GM12878 (cell line): Measurements from ENCODE around the gene PPM1D. TPM values are rescaled to one million over a fixed set of nuclear protein-coding genes. Genes with fewer than 3 reads are reported as not detected.
A peak's percentile ranks its signal among the peaks of the same experiment; 100 is the strongest.

Experiments
- ATAC-seq: fragments of 200-7000 bp; cut with Tn5 transposase; 3 replicates; pipeline ENCODE4 v1.9.1; 2020; ENCODE audit warnings: mild to moderate bottlenecking, moderate library complexity
- BruUV-seq: library from RNA; stranded (reverse); fragments of 400-500 nt; replicated peaks from 2 replicates; lab custom pipeline; 2021; lab: Mats Ljungman, UMichigan
- CTCF ChIA-PET: fragments of 300-600 bp; sonication (Branson Sonifier 250); formaldehyde crosslinking; extraction: SDS; loops from one replicate; lab custom pipeline; 2021; ENCODE audit warnings: inconsistent platforms; lab: Yijun Ruan, JAX
- POLR2A ChIA-PET: fragments of 350-600 bp; formaldehyde crosslinking; extraction: SDS; loops from one replicate; lab custom pipeline; 2021; ENCODE audit warnings: inconsistent platforms; lab: Charles Lee
- RAD21 ChIA-PET: fragments of 300-600 bp; sonication (Branson Sonifier 250); formaldehyde crosslinking; loops from one replicate; lab custom pipeline; 2023; ENCODE audit warnings: antibody characterized with exemption; ENCODE audit not compliant: unreplicated experiment; lab: Charles Lee
- SMC1A ChIA-PET: fragments of 300-600 bp; sonication (Branson Sonifier 250); formaldehyde crosslinking; loops from one replicate; lab custom pipeline; 2023; ENCODE audit not compliant: unreplicated experiment, uncharacterized antibody; lab: Charles Lee
- DNase-seq: peaks from one replicate; pipeline ENCODE4 v3.0.0-alpha.2; 2011; ENCODE audit warnings: low read depth, low spot score
- FAIRE-seq: peaks from 3 replicates; lab custom pipeline; 2011; peaks lifted over from hg19 to GRCh38; lab: Jason Lieb, UNC
- H2AFZ ChIP-seq: 2 replicates; pipeline ENCODE4 v1.6.0; 2011; ENCODE audit warnings: low read depth, low read length, control low read depth; ENCODE audit not compliant: control insufficient read depth
- H3K27ac ChIP-seq: 2 replicates; pipeline ENCODE4 v1.5.1; 2011; ENCODE audit warnings: control low read depth; ENCODE audit not compliant: control insufficient read depth, insufficient read depth
- H3K27me3 ChIP-seq, 2 experiments: replicated peaks in 1 of 2; 2 replicates each; pipeline versions ENCODE4 v1.6.0 to v1.6.1; 2011; ENCODE audit warnings: low read length in 1 of 2; ENCODE audit not compliant: control insufficient read depth in 2 of 2, insufficient read depth in 2 of 2
- H3K36me3 ChIP-seq, 2 experiments: 2 replicates each; pipeline ENCODE4 v1.5.1; 2011; ENCODE audit warnings: low read length in 1 of 2; ENCODE audit not compliant: control insufficient read depth in 2 of 2, insufficient read depth in 2 of 2
- H3K4me1 ChIP-seq: 2 replicates; pipeline ENCODE4 v1.6.1; 2011; ENCODE audit warnings: mild to moderate bottlenecking, low read length, moderate library complexity, mixed read lengths; ENCODE audit not compliant: control insufficient read depth, insufficient read depth
- H3K4me2 ChIP-seq: 2 replicates; pipeline ENCODE4 v1.6.0; 2011; ENCODE audit warnings: control low read depth; ENCODE audit not compliant: control insufficient read depth, insufficient read depth
- H3K4me3 ChIP-seq: fragments of 200-600 bp; sonication (generic); 2 replicates; pipeline ENCODE4 v1.5.1; 2016
- H3K79me2 ChIP-seq: 2 replicates; pipeline ENCODE4 v1.6.0; 2011; ENCODE audit warnings: low read length; ENCODE audit not compliant: control insufficient read depth, insufficient read depth
- H3K9ac ChIP-seq: 2 replicates; pipeline ENCODE4 v1.8.0; 2011; ENCODE audit warnings: low read length, control low read depth, mixed read lengths; ENCODE audit not compliant: control insufficient read depth, insufficient read depth
- H3K9me3 ChIP-seq: replicated peaks from 3 replicates; pipeline ENCODE4 v1.5.1; 2011; ENCODE audit warnings: mild to moderate bottlenecking, low read length; ENCODE audit not compliant: control insufficient read depth, insufficient read depth
- H4K20me1 ChIP-seq: 2 replicates; pipeline ENCODE4 v1.6.0; 2011; ENCODE audit not compliant: control insufficient read depth, insufficient read depth
- EED ChIP-seq: sonication (generic); IDR thresholded peaks from 2 replicates; pipeline ENCODE4 v1.6.1; 2016; ENCODE audit warnings: antibody characterized with exemption, low read depth
- ETV6 ChIP-seq, 2 experiments: fragments of 450-650 bp in 1 of 2; IDR thresholded peaks in 1 of 2; conservative IDR thresholded peaks in 1 of 2; 2 replicates each; pipeline ENCODE4 v1.6.1; 2014; ENCODE audit warnings: antibody characterized with exemption in 1 of 2, borderline replicate concordance in 1 of 2, low read depth in 1 of 2, mild to moderate bottlenecking in 1 of 2, moderate library complexity in 1 of 2
- HDGF ChIP-seq: fragments of 450-650 bp; IDR thresholded peaks from 2 replicates; pipeline ENCODE4 v1.6.1; 2016; ENCODE audit warnings: antibody characterized with exemption
- IKZF2 ChIP-seq, 2 experiments: fragments of 450-650 bp; IDR thresholded peaks; 2 replicates each; pipeline ENCODE4 v1.6.1; 2017; ENCODE audit warnings: mild to moderate bottlenecking in 2 of 2, moderate library complexity in 2 of 2
- KDM1A ChIP-seq: fragments of 200-600 bp; sonication (generic); IDR thresholded peaks from 2 replicates; pipeline ENCODE4 v1.6.1; 2016; ENCODE audit warnings: borderline replicate concordance
- MEF2B ChIP-seq: fragments of 450-650 bp; IDR thresholded peaks from 2 replicates; pipeline ENCODE4 v1.6.1; 2018; ENCODE audit warnings: mild to moderate bottlenecking, moderate library complexity; ENCODE audit not compliant: partially characterized antibody, poor library complexity, severe bottlenecking
- RB1 ChIP-seq: fragments of 450-650 bp; formaldehyde crosslinking; IDR thresholded peaks from 2 replicates; pipeline ENCODE4 v1.6.1; 2017; ENCODE audit warnings: mild to moderate bottlenecking, borderline replicate concordance
- WGBS: methylation state at CpG from one replicate; pipeline ENCODE4 v1.1.6; 2016; ENCODE audit warnings: low lambda C conversion rate; ENCODE audit not compliant: insufficient replicate concordance, insufficient coverage; ENCODE audit errors: missing lambda C conversion rate; 5-methylcytosine and 5-hydroxymethylcytosine counted together
- in situ Hi-C: fragments of 300-500 bp; cut with MboI; formaldehyde crosslinking; loops from 9 replicates; pipeline ENCODE4 v1.14.3; 2018; ENCODE audit warnings: mixed read lengths
- intact Hi-C: fragments of 100-400 bp; cut with micrococcal nuclease; formaldehyde crosslinking; loops from one replicate; pipeline ENCODE4 v1.14.2; 2022; ENCODE audit not compliant: unreplicated experiment
- polyA plus RNA-seq, 11 experiments: library from polyadenylated mRNA; depleted of rRNA in 4 of 11; unstranded in 6 of 11; stranded (reverse) in 5 of 11; fragments of >200 nt; fragmentation: Nextera tagmentation in 4 of 11; fragmentation: Illumina TruSeq in 1 of 11; extraction: Ambion mirVana in 4 of 11; extraction: Trizol in 1 of 11; gene quantifications; 1 replicate in 1 of 11; 2 replicates in 10 of 11; pipeline versions ENCODE4 v1.2.1 to v1.2.3, GENCODE V29; 2011 to 2016; ENCODE audit warnings: inconsistent platforms in 2 of 11, missing spikeins in 2 of 11, low read depth in 1 of 11
- total RNA-seq, 4 experiments: library from RNA; depleted of rRNA in 3 of 4; stranded (reverse); fragments of >200 nt in 3 of 4; fragmentation: Illumina TruSeq in 1 of 4; extraction: Trizol in 1 of 4; gene quantifications; 2 replicates each; pipeline versions ENCODE4 v1.2.1 to v1.2.3, GENCODE V29; 2013 to 2021
- TF ChIP-seq, protein P1 (sequence below): fragments of 150-350 bp; IDR thresholded peaks from 2 replicates; pipeline ENCODE4 v1.6.1; 2014; ENCODE audit warnings: mild to moderate bottlenecking, low read depth, low read length

The PPM1D gene
- total and polyA plus RNA-seq, 10 of the 15 experiments (the other 5 are each of a cell fraction or from before 2014, with no cell fraction given) = 1.9 to 20.8 (median 10.7) TPM

DNA sequence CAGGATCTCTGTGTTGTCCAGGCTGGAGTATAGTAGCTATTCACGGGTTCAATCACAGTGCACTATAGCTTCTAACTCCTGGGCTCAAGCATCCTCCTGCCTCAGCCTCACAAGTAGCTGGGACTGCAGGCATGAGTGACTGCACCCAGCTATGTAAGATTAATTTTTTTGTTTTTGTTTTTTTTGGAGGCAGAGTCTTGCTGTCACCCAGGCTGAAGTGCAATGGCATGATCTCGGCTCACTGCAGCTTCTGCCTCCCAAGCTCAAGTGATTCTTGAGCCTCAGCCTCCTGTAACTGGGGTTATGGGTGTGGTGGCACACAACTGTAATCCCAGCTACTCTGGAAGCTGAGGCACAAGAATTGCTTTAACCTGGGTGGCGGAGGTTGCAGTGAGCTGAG, 15.8 kb downstream of the PPM1D start:
- in situ Hi-C loops = no loop called here
- no peaks in the 10 kb centered on the region; a peak in 1 of 4 replicates for H3K36me3 ChIP-seq
- CTCF ChIA-PET = interaction anchor here (1.2 to 2.0 kb wide), 2 partner anchors 22 to 46 kb away, joined by 4 to 6 read pairs; no protein-coding TSS in a partner anchor
- H3K27ac ChIP-seq = no peak overlapping the region
- no peaks in the 10 kb centered on the region for H3K4me1 ChIP-seq
- no peak for DNase-seq
- no peak for FAIRE-seq
- H3K9me3 ChIP-seq = no peaks in the 10 kb centered on the region; the same call in 2 of the 3 replicates
- intact Hi-C loops = no loop called here
- no peak overlapping the region for H3K4me2 ChIP-seq
- no peaks in the 10 kb centered on the region for H3K27me3 ChIP-seq
- 100% methylated on average over 3 of the region's 3 CpGs for WGBS
- RAD21 ChIA-PET = no interaction called here
- POLR2A ChIA-PET = interaction anchor here (1.3 kb wide), 1 partner anchor 17 kb away, joined by 3 read pairs; the partner anchor contains the start of gene PPM1D
- no peaks in the 10 kb centered on the region for H4K20me1 ChIP-seq
- TF ChIP-seq RB1 (no peak), IKZF2 (IDR thresholded peaks at IDR 0.05) (no peak), KDM1A (no peak), EED (no peak), HDGF (no peak), MEF2B (no peak)
- no peak overlapping the region for H3K9ac ChIP-seq
- no TSS peak for BruUV-seq
- H3K79me2 ChIP-seq = peaks cover 43% of the 10 kb centered on the region
- no peak overlapping the region for H3K4me3 ChIP-seq
- SMC1A ChIA-PET = interaction anchor here (0.6 to 2.7 kb wide), 2 partner anchors 10 to 12 kb away, joined by 4 to 10 read pairs; no protein-coding TSS in a partner anchor
- no peak overlapping the region for H2AFZ ChIP-seq
- no peak for ATAC-seq

DNA sequence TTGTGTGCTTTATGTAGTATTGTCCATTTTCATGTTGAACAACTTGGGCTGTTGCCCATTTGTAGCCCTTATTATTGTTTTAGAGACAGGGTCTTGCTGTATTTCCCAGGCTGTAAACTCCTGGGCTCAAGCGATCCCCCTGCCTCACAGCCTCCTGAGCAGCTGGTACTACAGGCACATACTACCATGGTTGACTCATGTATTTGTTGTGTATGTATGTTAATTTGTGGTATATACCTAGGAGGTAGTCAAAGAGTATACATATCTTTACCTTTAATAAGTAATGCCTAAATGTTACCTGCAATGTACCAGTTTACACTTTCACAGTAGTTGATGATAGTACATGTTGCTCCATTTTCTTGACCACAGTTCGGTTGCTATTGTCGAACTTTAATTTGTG, 18.1 kb downstream of the PPM1D start:
- CTCF ChIA-PET = interaction anchor here (0.6 to 1.1 kb wide), 4 partner anchors 17 to 1388 kb away, joined by 3 to 4 read pairs (median 4); no protein-coding TSS in a partner anchor
- Histone ChIP-seq H3K27me3 (no peaks in the 10 kb centered on the region), H3K79me2 (peaks cover 23% of the 10 kb centered on the region), H2AFZ (no peak overlapping the region), H3K4me3 (no peak overlapping the region), H3K27ac (no peak overlapping the region), H3K4me2 (no peak overlapping the region), H3K4me1 (no peaks in the 10 kb centered on the region), H3K9me3 (no peaks in the 10 kb centered on the region; the same call in 2 of the 3 replicates), H4K20me1 (no peaks in the 10 kb centered on the region), H3K9ac (no peak overlapping the region), H3K36me3 (no peaks in the 10 kb centered on the region; a peak in 1 of 4 replicates)
- intact Hi-C loops = no loop called here
- no peak for DNase-seq
- SMC1A ChIA-PET = no interaction called here
- no peak for ATAC-seq
- in situ Hi-C loops = no loop called here
- POLR2A ChIA-PET = interaction anchor here (0.7 kb wide), 1 partner anchor 23 kb away, joined by 3 read pairs; no protein-coding TSS in a partner anchor
- WGBS = 99% methylated on average over 3 of the region's 3 CpGs
- peak; percentile 7 for FAIRE-seq
- TF ChIP-seq, protein P1, sequence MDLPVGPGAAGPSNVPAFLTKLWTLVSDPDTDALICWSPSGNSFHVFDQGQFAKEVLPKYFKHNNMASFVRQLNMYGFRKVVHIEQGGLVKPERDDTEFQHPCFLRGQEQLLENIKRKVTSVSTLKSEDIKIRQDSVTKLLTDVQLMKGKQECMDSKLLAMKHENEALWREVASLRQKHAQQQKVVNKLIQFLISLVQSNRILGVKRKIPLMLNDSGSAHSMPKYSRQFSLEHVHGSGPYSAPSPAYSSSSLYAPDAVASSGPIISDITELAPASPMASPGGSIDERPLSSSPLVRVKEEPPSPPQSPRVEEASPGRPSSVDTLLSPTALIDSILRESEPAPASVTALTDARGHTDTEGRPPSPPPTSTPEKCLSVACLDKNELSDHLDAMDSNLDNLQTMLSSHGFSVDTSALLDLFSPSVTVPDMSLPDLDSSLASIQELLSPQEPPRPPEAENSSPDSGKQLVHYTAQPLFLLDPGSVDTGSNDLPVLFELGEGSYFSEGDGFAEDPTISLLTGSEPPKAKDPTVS = no peak
- TF ChIP-seq ETV6 (conservative IDR thresholded peaks at IDR 0.05 in 1 of 2, IDR thresholded peaks at IDR 0.05 in 1 of 2; ENCODE audit: borderline replicate concordance in 1 of 2, low read depth in 1 of 2) = 0 out of 4 replicates have a peak, but pooled peaks of 1 of the 2 experiments have one; percentile 15
- BruUV-seq = no TSS peak
- RAD21 ChIA-PET = no interaction called here
